Measurements from ENCODE around the gene EXD1. TPM values are rescaled to one million over a fixed set of nuclear protein-coding genes. Genes with fewer than 3 reads are reported as not detected.

The EXD1 gene
- total and polyA plus RNA-seq, 9 of the 15 experiments (the other 6 are each of a cell fraction or from before 2014, with no cell fraction given) = not detected

DNA sequence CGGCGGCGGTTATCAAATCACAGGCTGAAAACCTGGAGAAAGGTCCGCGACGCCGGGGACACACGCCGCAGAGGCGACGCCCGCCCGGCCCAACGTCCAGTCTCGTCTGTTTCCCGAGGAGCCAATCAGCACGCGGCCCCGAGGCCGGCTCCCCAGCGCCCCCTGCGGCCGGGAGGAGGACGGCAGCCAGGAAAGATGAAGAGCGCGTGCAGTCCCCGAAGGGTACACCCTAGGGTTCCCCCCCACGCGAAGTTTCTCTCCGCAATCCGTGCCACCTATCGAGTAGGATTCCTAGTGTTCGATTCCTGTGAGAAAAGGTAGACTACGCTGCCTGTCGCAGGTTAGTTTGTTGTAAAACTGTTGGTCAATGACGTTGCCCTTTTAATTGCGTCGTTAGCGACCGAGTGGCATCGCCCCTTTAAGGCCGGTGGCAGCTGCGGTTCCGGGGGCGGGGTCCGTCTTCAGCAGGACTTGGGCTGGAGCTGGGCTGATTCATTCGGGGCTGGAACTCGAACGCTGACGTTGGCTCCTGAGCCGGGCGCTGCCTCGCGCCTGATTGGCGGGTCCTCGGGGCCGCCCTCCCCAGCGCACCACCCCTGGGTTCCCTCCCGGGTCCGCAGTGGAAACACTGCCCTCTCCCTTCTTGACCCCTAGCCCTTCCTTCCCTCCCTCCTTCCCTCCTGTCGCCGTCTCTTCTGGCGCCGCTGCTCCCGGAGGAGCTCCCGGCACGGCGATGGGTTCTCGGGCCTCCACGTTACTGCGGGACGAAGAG lies at the start of gene EXD1, which contains the start of gene CHP1 (continued):
- TF ChIP-seq, protein P1, sequence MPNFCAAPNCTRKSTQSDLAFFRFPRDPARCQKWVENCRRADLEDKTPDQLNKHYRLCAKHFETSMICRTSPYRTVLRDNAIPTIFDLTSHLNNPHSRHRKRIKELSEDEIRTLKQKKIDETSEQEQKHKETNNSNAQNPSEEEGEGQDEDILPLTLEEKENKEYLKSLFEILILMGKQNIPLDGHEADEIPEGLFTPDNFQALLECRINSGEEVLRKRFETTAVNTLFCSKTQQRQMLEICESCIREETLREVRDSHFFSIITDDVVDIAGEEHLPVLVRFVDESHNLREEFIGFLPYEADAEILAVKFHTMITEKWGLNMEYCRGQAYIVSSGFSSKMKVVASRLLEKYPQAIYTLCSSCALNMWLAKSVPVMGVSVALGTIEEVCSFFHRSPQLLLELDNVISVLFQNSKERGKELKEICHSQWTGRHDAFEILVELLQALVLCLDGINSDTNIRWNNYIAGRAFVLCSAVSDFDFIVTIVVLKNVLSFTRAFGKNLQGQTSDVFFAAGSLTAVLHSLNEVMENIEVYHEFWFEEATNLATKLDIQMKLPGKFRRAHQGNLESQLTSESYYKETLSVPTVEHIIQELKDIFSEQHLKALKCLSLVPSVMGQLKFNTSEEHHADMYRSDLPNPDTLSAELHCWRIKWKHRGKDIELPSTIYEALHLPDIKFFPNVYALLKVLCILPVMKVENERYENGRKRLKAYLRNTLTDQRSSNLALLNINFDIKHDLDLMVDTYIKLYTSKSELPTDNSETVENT (CRISPR knock-in tag; IDR thresholded peaks at IDR 0.05) = peak; percentile 56
- TF ChIP-seq RFX7 (CRISPR knock-in tag; IDR thresholded peaks at IDR 0.05) = no peak
- TF ChIP-seq ZNF766 (CRISPR knock-in tag; conservative IDR thresholded peaks at IDR 0.05) = no peak; the same call in 1 of the 2 replicates
- 0 out of 2 replicates have a peak, but pooled peaks have one; percentile 72 for TF ChIP-seq NR4A1 (CRISPR knock-in tag; IDR thresholded peaks at IDR 0.05)
- TF ChIP-seq NR4A1 (tag; IDR thresholded peaks at IDR 0.05) = no peak; the same call in 1 of the 2 replicates
- TF ChIP-seq MTF1 (CRISPR knock-in tag; IDR thresholded peaks at IDR 0.05; ENCODE audit: borderline replicate concordance) = no peak
- TF ChIP-seq ZNF668 (CRISPR knock-in tag; IDR thresholded peaks at IDR 0.05) = no peak
- TF ChIP-seq ZNF165 (CRISPR knock-in tag; IDR thresholded peaks at IDR 0.05; ENCODE audit: borderline replicate concordance) = no peak
- TF ChIP-seq, protein P2, sequence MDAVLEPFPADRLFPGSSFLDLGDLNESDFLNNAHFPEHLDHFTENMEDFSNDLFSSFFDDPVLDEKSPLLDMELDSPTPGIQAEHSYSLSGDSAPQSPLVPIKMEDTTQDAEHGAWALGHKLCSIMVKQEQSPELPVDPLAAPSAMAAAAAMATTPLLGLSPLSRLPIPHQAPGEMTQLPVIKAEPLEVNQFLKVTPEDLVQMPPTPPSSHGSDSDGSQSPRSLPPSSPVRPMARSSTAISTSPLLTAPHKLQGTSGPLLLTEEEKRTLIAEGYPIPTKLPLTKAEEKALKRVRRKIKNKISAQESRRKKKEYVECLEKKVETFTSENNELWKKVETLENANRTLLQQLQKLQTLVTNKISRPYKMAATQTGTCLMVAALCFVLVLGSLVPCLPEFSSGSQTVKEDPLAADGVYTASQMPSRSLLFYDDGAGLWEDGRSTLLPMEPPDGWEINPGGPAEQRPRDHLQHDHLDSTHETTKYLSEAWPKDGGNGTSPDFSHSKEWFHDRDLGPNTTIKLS (IDR thresholded peaks at IDR 0.05; ENCODE audit: borderline replicate concordance, low read depth) = peak; percentile 87; the same call in 1 of the 2 replicates
- TF ChIP-seq ZNF764 (CRISPR knock-in tag; IDR thresholded peaks at IDR 0.05; ENCODE audit: low read depth) = no peak
- TF ChIP-seq TFAM (CRISPR knock-in tag; conservative IDR thresholded peaks at IDR 0.05) = no peak
- TF ChIP-seq SIN3B (IDR thresholded peaks at IDR 0.05; ENCODE audit: low read depth) = peak; percentile 78
- peak; percentile 74; the same call in 1 of the 2 replicates for TF ChIP-seq ZNF445 (CRISPR knock-in tag; IDR thresholded peaks at IDR 0.05; ENCODE audit: low read depth)
- TF ChIP-seq CEBPG (CRISPR knock-in tag; IDR thresholded peaks at IDR 0.05) = peak; percentile 58
- TF ChIP-seq CEBPG (tag; conservative IDR thresholded peaks at IDR 0.05 in 1 of 2, IDR thresholded peaks at IDR 0.05 in 1 of 2) = no peak
- TF ChIP-seq CEBPB (tag; IDR thresholded peaks at IDR 0.05) = no peak
- TF ChIP-seq HDAC1 (IDR thresholded peaks at IDR 0.05) = peak in 1 of 2 experiments; percentile 91; a peak in 2 of 4 replicates
- TF ChIP-seq, protein P3, sequence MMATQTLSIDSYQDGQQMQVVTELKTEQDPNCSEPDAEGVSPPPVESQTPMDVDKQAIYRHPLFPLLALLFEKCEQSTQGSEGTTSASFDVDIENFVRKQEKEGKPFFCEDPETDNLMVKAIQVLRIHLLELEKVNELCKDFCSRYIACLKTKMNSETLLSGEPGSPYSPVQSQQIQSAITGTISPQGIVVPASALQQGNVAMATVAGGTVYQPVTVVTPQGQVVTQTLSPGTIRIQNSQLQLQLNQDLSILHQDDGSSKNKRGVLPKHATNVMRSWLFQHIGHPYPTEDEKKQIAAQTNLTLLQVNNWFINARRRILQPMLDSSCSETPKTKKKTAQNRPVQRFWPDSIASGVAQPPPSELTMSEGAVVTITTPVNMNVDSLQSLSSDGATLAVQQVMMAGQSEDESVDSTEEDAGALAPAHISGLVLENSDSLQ (IDR thresholded peaks at IDR 0.05) = peak; percentile 93
- TF ChIP-seq, protein P4, sequence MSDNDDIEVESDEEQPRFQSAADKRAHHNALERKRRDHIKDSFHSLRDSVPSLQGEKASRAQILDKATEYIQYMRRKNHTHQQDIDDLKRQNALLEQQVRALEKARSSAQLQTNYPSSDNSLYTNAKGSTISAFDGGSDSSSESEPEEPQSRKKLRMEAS (CRISPR knock-in tag; IDR thresholded peaks at IDR 0.05) = peak; percentile 100
- TF ChIP-seq NFXL1 (CRISPR knock-in tag; IDR thresholded peaks at IDR 0.05) = no peak

All from K562 (cell line).